K562 (cell line): ENCODE data around the gene ACADVL. TPM values are rescaled to one million over a fixed set of nuclear protein-coding genes. Genes with fewer than 3 reads are reported as not detected.

ENCODE experiments used
- ATAC-seq: fragments of 200-7000 bp; cut with Tn5 transposase; 3 replicates; pipeline ENCODE4 v1.9.1; 2020; ENCODE audit warnings: moderate library complexity
- BruUV-seq: library from RNA; stranded (reverse); fragments of 400-500 nt; replicated peaks from 2 replicates; lab custom pipeline; 2021; lab: Mats Ljungman, UMichigan
- CTCF ChIA-PET: fragments of 300-600 bp; formaldehyde crosslinking; extraction: SDS; loops from one replicate; lab custom pipeline; 2021; ENCODE audit warnings: low intra/inter-chr PET ratio; lab: Yijun Ruan, JAX
- POLR2A ChIA-PET: fragments of 300-600, 350-650 bp; sonication (Branson Sonifier 250); formaldehyde crosslinking; extraction: SDS; loops from one replicate; lab custom pipeline; 2021; ENCODE audit warnings: antibody characterized with exemption, inconsistent platforms; lab: Yijun Ruan, JAX
- DNase-seq, 4 experiments: peaks; one replicate each; pipeline versions ENCODE4 v3.0.0 to v3.0.0-alpha.2; 2011 to 2018; ENCODE audit warnings: low spot score in 3 of 4, mixed read lengths in 3 of 4; ENCODE audit errors: extremely low read depth in 1 of 4
- FAIRE-seq: peaks from 2 replicates; lab custom pipeline; 2011; peaks lifted over from hg19 to GRCh38; lab: Jason Lieb, UNC
- H2AFZ ChIP-seq: 2 replicates; pipeline ENCODE4 v1.6.0; 2011; ENCODE audit warnings: low read depth, low read length, control low read depth, inconsistent platforms
- H3K27ac ChIP-seq: fragments of 200-600 bp; 3 replicates; pipeline ENCODE4 v1.8.0; 2011; ENCODE audit warnings: low read depth, mild to moderate bottlenecking, control low read depth, inconsistent platforms, low read length, moderate library complexity, mixed read lengths; ENCODE audit errors: extremely low read depth
- H3K27me3 ChIP-seq, 2 experiments: fragments of 300-600 bp in 1 of 2; 2 replicates in 1 of 2; 3 replicates in 1 of 2; pipeline versions ENCODE4 v1.6.0 to v1.8.0; 2011; ENCODE audit warnings: inconsistent platforms in 2 of 2, low read length in 2 of 2, mild to moderate bottlenecking in 1 of 2, mixed read lengths in 1 of 2, moderate library complexity in 1 of 2; ENCODE audit not compliant: control insufficient read depth in 2 of 2, insufficient read depth in 2 of 2
- H3K36me3 ChIP-seq: fragments of 300-600 bp; 3 replicates; pipeline ENCODE4 v1.8.0; 2011; ENCODE audit warnings: mild to moderate bottlenecking, low read length, inconsistent platforms; ENCODE audit not compliant: control insufficient read depth, insufficient read depth
- H3K4me1 ChIP-seq, 2 experiments: fragments of 200-600 bp in 1 of 2; replicated peaks in 1 of 2; 2 replicates in 1 of 2; 3 replicates in 1 of 2; pipeline versions ENCODE4 v1.5.1 to v1.8.0; 2011; ENCODE audit warnings: inconsistent platforms in 2 of 2, low read length in 2 of 2, mild to moderate bottlenecking in 1 of 2, mixed read lengths in 1 of 2, moderate library complexity in 1 of 2; ENCODE audit not compliant: control insufficient read depth in 2 of 2, insufficient read depth in 2 of 2
- H3K4me2 ChIP-seq: 2 replicates; pipeline ENCODE4 v1.6.1; 2011; ENCODE audit warnings: low read length, control low read depth, inconsistent platforms, mixed read lengths; ENCODE audit not compliant: insufficient read depth
- H3K4me3 ChIP-seq: fragments of 200-600 bp; sonication (generic), shearing (Covaris generic); 2 replicates; pipeline ENCODE4 v1.5.1; 2016; ENCODE audit warnings: control low read depth, inconsistent platforms
- H3K79me2 ChIP-seq: fragments of 200-600 bp; 3 replicates; pipeline ENCODE4 v1.8.0; 2011; ENCODE audit warnings: low read length, inconsistent platforms; ENCODE audit not compliant: control insufficient read depth, insufficient read depth
- H3K9ac ChIP-seq, 2 experiments: 2 replicates each; pipeline versions ENCODE4 v1.6.0 to v1.6.1; 2011; ENCODE audit warnings: low read depth in 2 of 2, low read length in 2 of 2, control low read depth in 1 of 2, inconsistent platforms in 1 of 2, mild to moderate bottlenecking in 1 of 2, mixed read lengths in 1 of 2; ENCODE audit not compliant: insufficient read depth in 1 of 2
- H3K9me1 ChIP-seq: one replicate; pipeline ENCODE4 v1.6.0; 2011; ENCODE audit warnings: inconsistent platforms, mild to moderate bottlenecking, low read length, moderate library complexity; ENCODE audit not compliant: control insufficient read depth, insufficient read depth
- H3K9me3 ChIP-seq: replicated peaks from 2 replicates; pipeline ENCODE4 v1.5.1; 2011; ENCODE audit warnings: low read depth, low read length, inconsistent platforms; ENCODE audit not compliant: control insufficient read depth, insufficient read depth
- H4K20me1 ChIP-seq: replicated peaks from 2 replicates; pipeline ENCODE4 v1.6.1; 2011; ENCODE audit warnings: low read length, inconsistent platforms, mixed read lengths; ENCODE audit not compliant: control insufficient read depth, insufficient read depth
- ELF2 ChIP-seq: fragments of 250-450 bp; sonication (Bioruptor Pico); IDR thresholded peaks from 2 replicates; pipeline ENCODE4 v1.5.0; 2021; ENCODE audit warnings: mild to moderate bottlenecking
- POLR2H ChIP-seq: IDR thresholded peaks from 2 replicates; pipeline ENCODE4 v1.6.1; 2016; ENCODE audit warnings: missing genetic modification characterization, low read depth, mild to moderate bottlenecking, control low read depth, missing compliant biosample characterization, moderate library complexity
- PRPF4 ChIP-seq: fragments of 200-400 bp; formaldehyde crosslinking; IDR thresholded peaks from one replicate; pipeline ENCODE4 v1.6.1; 2017; ENCODE audit warnings: low read length, low read depth, mild to moderate bottlenecking; ENCODE audit not compliant: insufficient read depth, poor library complexity, severe bottlenecking
- SMAD3 ChIP-seq: fragments of 450-650 bp; formaldehyde crosslinking; conservative IDR thresholded peaks from 2 replicates; pipeline ENCODE4 v1.4.0; 2020; ENCODE audit warnings: mild to moderate bottlenecking
- TFE3 ChIP-seq: fragments of 450-650 bp; formaldehyde crosslinking; IDR thresholded peaks from 2 replicates; pipeline ENCODE4 v1.4.0; 2020; ENCODE audit warnings: mild to moderate bottlenecking, mixed read lengths
- XRCC3 ChIP-seq: fragments of 450-650 bp; IDR thresholded peaks from 2 replicates; pipeline ENCODE4 v1.6.1; 2017; ENCODE audit warnings: mild to moderate bottlenecking, moderate library complexity
- ZNF146 ChIP-seq: IDR thresholded peaks from one replicate; pipeline ENCODE4 v1.6.1; 2018; ENCODE audit warnings: missing compliant biosample characterization; ENCODE audit not compliant: unreplicated experiment
- ZNF274 ChIP-seq: IDR thresholded peaks from 2 replicates; pipeline ENCODE4 v1.6.1; 2011; ENCODE audit warnings: low read depth, mild to moderate bottlenecking, low read length, moderate library complexity, borderline replicate concordance
- ZNF780A ChIP-seq: fragments of 250-450 bp; sonication (Bioruptor Pico); IDR thresholded peaks from 2 replicates; pipeline ENCODE4 v1.5.0; 2021; ENCODE audit warnings: mild to moderate bottlenecking
- ZZZ3 ChIP-seq: fragments of 450-650 bp; IDR thresholded peaks from 2 replicates; pipeline ENCODE4 v1.6.1; 2016; ENCODE audit warnings: antibody characterized with exemption, mild to moderate bottlenecking, moderate library complexity
- WGBS: fragments of 100-300 bp; shearing (Covaris generic); methylation state at CpG from one replicate; pipeline ENCODE4 v1.1.6; 2016; ENCODE audit warnings: low coverage, mixed read lengths; ENCODE audit not compliant: insufficient coverage; ENCODE audit errors: missing lambda C conversion rate; 5-methylcytosine and 5-hydroxymethylcytosine counted together
- in situ Hi-C: fragments of 300-500 bp; cut with MboI; formaldehyde crosslinking; loops from 4 replicates; pipeline ENCODE4 v1.15.0; 2018; ENCODE audit warnings: inconsistent platforms, mixed read lengths
- intact Hi-C: fragments of 100-400 bp; cut with micrococcal nuclease; formaldehyde crosslinking; loops from 2 replicates; pipeline ENCODE4 v1.14.2; 2022
- polyA plus RNA-seq, 8 experiments: library from polyadenylated mRNA; depleted of rRNA in 4 of 8; stranded (reverse) in 5 of 8; unstranded in 3 of 8; fragments of >200 nt; fragmentation: Nextera tagmentation in 2 of 8; fragmentation: Illumina TruSeq in 1 of 8; extraction: Ambion mirVana in 2 of 8; extraction: Trizol in 1 of 8; gene quantifications; 2 replicates each; pipeline versions ENCODE4 v1.2.1 to v1.2.3, GENCODE V29; 2011 to 2014; ENCODE audit warnings: inconsistent platforms in 1 of 8, missing spikeins in 1 of 8
- total RNA-seq, 7 experiments: library from RNA; depleted of rRNA in 6 of 7; stranded (reverse); fragments of >200 nt in 6 of 7; fragmentation: Illumina TruSeq in 2 of 7; extraction: Trizol in 2 of 7; gene quantifications; 2 replicates each; pipeline versions ENCODE4 v1.2.1 to v1.2.3, GENCODE V29; 2011 to 2021; ENCODE audit warnings: low replicate concordance in 1 of 7

Gene ACADVL
- total and polyA plus RNA-seq, 9 of the 15 experiments (the other 6 are each of a cell fraction or from before 2014, with no cell fraction given) = 25.5 to 449 (median 214) TPM

GRCh38 chr17:7195971-7196370 lies 23.8 kb upstream of the ACADVL start:
- Histone ChIP-seq H2AFZ (no peak overlapping the region), H3K4me2 (no peak overlapping the region), H3K27ac (no peak overlapping the region), H3K9me3 (no peaks in the 10 kb centered on the region), H3K9ac (no peak overlapping the region), H3K4me3 (no peak overlapping the region), H3K36me3 (peaks cover 23% of the 10 kb centered on the region; the same call in 1 of the 3 replicates), H3K79me2 (no peaks in the 10 kb centered on the region), H3K27me3 (no peaks in the 10 kb centered on the region), H4K20me1 (no peaks in the 10 kb centered on the region), H3K9me1 (peaks cover 3% of the 10 kb centered on the region), H3K4me1 (no peaks in the 10 kb centered on the region; a peak in 2 of 5 replicates)
- no peak for ATAC-seq
- ChIA-PET POLR2A (interaction anchor here (0.6 kb wide), 1 partner anchor 11 kb away, joined by 3 read pairs; no protein-coding TSS in a partner anchor), CTCF (no interaction called here)
- DNase-seq = no peak
- TF ChIP-seq TFE3 (CRISPR knock-in tag) = no peak
- no peak for TF ChIP-seq ZNF146 (CRISPR knock-in tag)
- TF ChIP-seq ZNF780A (CRISPR knock-in tag) = no peak
- no peak for TF ChIP-seq SMAD3
- no peak for TF ChIP-seq XRCC3
- no peak for TF ChIP-seq ZZZ3
- no peak for TF ChIP-seq POLR2H (tag)
- no peak for TF ChIP-seq ELF2 (CRISPR knock-in tag)
- no peak for TF ChIP-seq ZNF274
- TF ChIP-seq PRPF4 = no peak
- FAIRE-seq = no peak
- intact Hi-C loops (no loop called here), in situ Hi-C loops (no loop called here)
- 76% methylated on average over 10 of the region's 12 CpGs for WGBS
- no TSS peak for BruUV-seq
